Activated naive CD8-positive, alpha-beta T cell (primary cell): ENCODE results near the gene FARSB.
"Not testable (repeated sequence)": the region's sequence is repeated elsewhere in the genome, so short reads cannot be mapped to it uniquely, and the experiment has no call there.

Experiments used
- H3K27ac Mint-ChIP-seq: one replicate; pipeline ENCODE4 v1.8.0; 2021; ENCODE audit warnings: mixed read lengths
- H3K27me3 Mint-ChIP-seq: one replicate; pipeline ENCODE4 v1.8.0; 2021; ENCODE audit warnings: mixed read lengths
- H3K36me3 Mint-ChIP-seq: one replicate; pipeline ENCODE4 v1.8.0; 2021; ENCODE audit warnings: mixed read lengths
- H3K4me1 Mint-ChIP-seq: one replicate; pipeline ENCODE4 v1.8.0; 2021; ENCODE audit warnings: low read depth, mixed read lengths
- H3K4me3 Mint-ChIP-seq: one replicate; pipeline ENCODE4 v1.8.0; 2021; ENCODE audit warnings: mild to moderate bottlenecking, mixed read lengths
- H3K9me3 Mint-ChIP-seq: one replicate; pipeline ENCODE4 v1.8.0; 2021; ENCODE audit warnings: low read depth, mixed read lengths

FARSB gene

DNA sequence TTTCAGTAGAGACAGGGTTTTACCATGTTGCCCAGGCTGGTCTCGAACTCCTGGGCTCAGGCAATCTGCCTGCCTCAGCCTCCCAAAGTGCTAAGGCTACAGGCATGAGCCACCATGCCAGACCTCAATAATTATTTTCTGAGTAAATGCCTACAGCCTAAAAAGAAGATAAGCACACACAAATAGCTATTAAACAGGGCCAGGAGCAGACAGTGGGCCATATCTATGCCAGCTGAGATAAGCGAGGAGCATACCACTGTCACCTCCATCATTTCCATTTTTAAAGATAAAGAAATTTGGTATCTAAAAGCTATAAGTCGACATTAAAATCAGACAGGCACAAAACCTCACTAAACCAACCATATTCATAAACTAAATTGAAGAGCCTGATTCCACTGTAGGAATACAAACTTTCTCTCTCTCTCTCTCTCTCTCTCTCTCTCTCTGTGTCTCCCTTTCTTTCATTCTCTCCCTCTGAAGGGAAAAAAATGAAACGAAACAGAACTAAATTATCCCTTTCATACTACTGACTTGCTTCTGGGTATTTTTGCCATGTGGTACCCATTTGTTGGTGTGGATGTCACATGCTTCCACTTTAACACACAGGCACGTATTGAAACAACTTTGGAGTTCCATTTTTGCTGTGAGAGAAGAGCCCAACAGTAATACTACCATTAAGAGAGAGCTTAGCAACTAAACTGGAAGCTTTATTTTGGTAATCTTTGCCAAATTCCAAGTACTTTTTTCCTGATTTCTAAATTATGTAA, 51.0 kb downstream of the FARSB start:
- Mint-ChIP-seq H3K9me3 (no peaks in the 10 kb centered on the region), H3K27ac (no peak overlapping the region), H3K4me3 (no peak overlapping the region), H3K27me3 (no peaks in the 10 kb centered on the region), H3K4me1 (peaks cover 3% of the 10 kb centered on the region), H3K36me3 (peaks cover 12% of the 10 kb centered on the region)

DNA sequence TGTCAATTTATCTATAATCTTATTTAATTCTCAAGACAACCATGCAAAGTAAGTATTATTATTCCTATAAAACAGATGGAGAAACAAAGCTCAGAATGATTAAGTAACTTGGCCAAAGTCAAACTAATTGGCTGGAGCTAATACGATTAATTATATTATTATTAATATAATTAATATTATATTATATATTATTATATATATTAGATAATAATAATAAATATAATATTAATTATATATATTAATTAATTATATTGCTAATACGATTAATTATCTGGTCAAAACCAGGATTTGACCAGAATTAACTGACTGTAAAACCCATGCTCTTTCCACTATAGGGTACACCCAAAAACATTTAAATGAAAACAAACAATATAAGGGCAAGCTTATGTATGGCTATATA, 52.4 kb downstream of the FARSB start:
- no peak overlapping the region for H3K27ac Mint-ChIP-seq
- H3K36me3 Mint-ChIP-seq, result peaks cover 15% of the 10 kb centered on the region
- H3K4me1 Mint-ChIP-seq, result peaks cover 3% of the 10 kb centered on the region
- no peaks in the 10 kb centered on the region for H3K27me3 Mint-ChIP-seq
- no peak overlapping the region for H3K4me3 Mint-ChIP-seq
- no peaks in the 10 kb centered on the region for H3K9me3 Mint-ChIP-seq

DNA sequence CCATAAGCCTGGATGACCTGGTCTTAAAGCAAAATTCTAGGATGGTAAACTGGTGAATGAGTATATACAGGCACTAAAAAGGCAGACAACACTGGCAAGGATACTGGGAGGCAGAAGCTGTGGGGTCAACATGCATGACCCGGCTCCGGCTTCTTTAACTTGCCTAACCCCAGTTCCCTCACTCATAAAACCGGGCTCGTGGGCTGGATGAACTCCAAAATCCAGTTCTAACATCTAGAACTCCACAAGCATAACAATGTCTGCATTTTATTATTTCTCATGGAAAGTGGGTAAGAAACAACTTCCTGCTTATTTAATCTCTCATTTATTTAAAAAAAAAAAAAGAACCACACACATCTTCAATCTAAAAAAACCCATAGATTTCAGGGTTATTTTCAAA, 57.3 kb downstream of the FARSB start:
- H3K9me3 Mint-ChIP-seq, result no peaks in the 10 kb centered on the region
- H3K4me3 Mint-ChIP-seq, result no peak overlapping the region
- H3K27me3 Mint-ChIP-seq, result no peaks in the 10 kb centered on the region
- no peak overlapping the region for H3K27ac Mint-ChIP-seq
- no peaks in the 10 kb centered on the region for H3K4me1 Mint-ChIP-seq
- H3K36me3 Mint-ChIP-seq, result peaks cover 26% of the 10 kb centered on the region

DNA sequence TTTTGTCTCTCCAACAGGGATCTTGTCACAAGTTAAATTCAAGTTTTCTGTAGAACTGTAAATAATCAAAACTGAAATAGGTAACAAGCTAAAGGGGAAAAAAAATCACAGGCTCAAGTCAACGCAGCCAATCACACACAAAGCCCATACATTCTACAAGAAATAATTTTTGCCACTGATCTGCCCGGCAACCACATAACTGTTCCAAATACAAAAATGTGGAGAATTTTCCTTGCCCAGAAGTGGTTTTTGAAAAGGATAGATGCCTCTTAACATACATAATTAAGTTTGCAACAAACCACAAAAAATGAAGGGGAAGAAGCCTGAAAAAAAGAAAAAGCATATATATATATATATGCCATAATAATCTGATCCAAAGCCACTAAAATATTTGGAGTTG, 60.3 kb downstream of the FARSB start:
- Mint-ChIP-seq H3K27ac (no peak overlapping the region), H3K4me1 (peaks cover 4% of the 10 kb centered on the region), H3K27me3 (no peaks in the 10 kb centered on the region), H3K36me3 (peaks cover 31% of the 10 kb centered on the region), H3K4me3 (no peak overlapping the region), H3K9me3 (no peaks in the 10 kb centered on the region)

GRCh38 chr2:222594679-222595078, 61.2 kb downstream of the FARSB start:
- Mint-ChIP-seq H3K36me3 (peaks cover 31% of the 10 kb centered on the region), H3K4me1 (peaks cover 4% of the 10 kb centered on the region), H3K27me3 (no peaks in the 10 kb centered on the region), H3K4me3 (no peak overlapping the region), H3K9me3 (no peaks in the 10 kb centered on the region), H3K27ac (no peak overlapping the region)

- no peak overlapping the region for H3K27ac Mint-ChIP-seq
- no peaks in the 10 kb centered on the region for H3K9me3 Mint-ChIP-seq
- H3K4me3 Mint-ChIP-seq, result no peak overlapping the region
- H3K4me1 Mint-ChIP-seq, result peaks cover 15% of the 10 kb centered on the region
- H3K36me3 Mint-ChIP-seq, result peaks cover 34% of the 10 kb centered on the region
- H3K27me3 Mint-ChIP-seq, result no peaks in the 10 kb centered on the region
Observed at GRCh38 chr2:222592176-222592575, 63.7 kb downstream of the FARSB start.

GRCh38 chr2:222591661-222592060, 64.2 kb downstream of the FARSB start:
- no peak overlapping the region for H3K27ac Mint-ChIP-seq
- no peak overlapping the region for H3K4me3 Mint-ChIP-seq
- H3K27me3 Mint-ChIP-seq, result no peaks in the 10 kb centered on the region
- no peaks in the 10 kb centered on the region for H3K9me3 Mint-ChIP-seq
- H3K4me1 Mint-ChIP-seq, result peaks cover 19% of the 10 kb centered on the region
- H3K36me3 Mint-ChIP-seq, result peaks cover 38% of the 10 kb centered on the region

GRCh38 chr2:222584589-222584988, 71.3 kb downstream of the FARSB start:
- Mint-ChIP-seq H3K36me3 (peaks cover 27% of the 10 kb centered on the region), H3K4me1 (peaks cover 35% of the 10 kb centered on the region)
- not testable (repeated sequence) for H3K27ac Mint-ChIP-seq, H3K9me3 Mint-ChIP-seq, H3K27me3 Mint-ChIP-seq, H3K4me3 Mint-ChIP-seq

DNA sequence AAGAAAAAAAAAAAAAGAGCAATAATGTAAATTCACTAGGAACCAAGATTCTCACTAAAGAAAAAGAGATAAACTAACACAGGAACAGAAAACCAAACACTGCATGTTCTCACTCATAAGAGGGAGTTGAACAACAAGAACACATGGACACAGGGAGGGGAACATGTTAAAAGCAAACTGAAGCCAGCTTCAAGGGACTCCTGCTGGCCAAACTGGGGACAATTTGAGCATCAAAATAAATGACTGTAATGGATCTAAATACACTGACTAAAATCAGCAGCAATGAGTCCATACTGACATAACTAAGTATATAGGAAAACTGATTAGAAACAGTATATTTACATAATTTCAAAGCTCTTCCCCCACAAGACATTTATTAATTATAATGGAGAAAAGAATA, 73.0 kb downstream of the FARSB start:
- Mint-ChIP-seq H3K27ac (no peak overlapping the region), H3K4me3 (no peak overlapping the region), H3K27me3 (no peaks in the 10 kb centered on the region), H3K4me1 (peaks cover 28% of the 10 kb centered on the region), H3K36me3 (peaks cover 21% of the 10 kb centered on the region), H3K9me3 (no peaks in the 10 kb centered on the region)

DNA sequence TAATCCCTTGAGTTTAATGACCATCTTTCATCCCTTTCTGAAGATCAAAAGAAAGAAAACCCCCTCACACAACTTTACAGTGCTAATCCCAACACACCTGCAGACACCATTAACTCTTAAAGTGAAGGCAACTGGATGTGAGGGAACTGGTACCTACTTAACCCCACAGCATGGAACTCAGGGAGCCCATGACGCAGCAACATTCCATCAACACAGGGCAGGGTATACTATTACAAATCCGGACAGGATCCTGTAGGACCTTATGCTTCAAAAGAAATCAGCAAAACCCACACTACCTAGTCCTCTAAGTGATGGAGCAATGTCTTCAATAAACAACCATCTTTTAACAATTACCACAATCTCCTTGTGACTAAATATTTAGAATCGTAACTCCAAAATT, 78.6 kb downstream of the FARSB start:
- Mint-ChIP-seq H3K9me3 (no peaks in the 10 kb centered on the region), H3K27ac (no peak overlapping the region), H3K27me3 (no peaks in the 10 kb centered on the region), H3K4me1 (peaks cover 19% of the 10 kb centered on the region), H3K4me3 (no peak overlapping the region), H3K36me3 (peaks cover 6% of the 10 kb centered on the region)

DNA sequence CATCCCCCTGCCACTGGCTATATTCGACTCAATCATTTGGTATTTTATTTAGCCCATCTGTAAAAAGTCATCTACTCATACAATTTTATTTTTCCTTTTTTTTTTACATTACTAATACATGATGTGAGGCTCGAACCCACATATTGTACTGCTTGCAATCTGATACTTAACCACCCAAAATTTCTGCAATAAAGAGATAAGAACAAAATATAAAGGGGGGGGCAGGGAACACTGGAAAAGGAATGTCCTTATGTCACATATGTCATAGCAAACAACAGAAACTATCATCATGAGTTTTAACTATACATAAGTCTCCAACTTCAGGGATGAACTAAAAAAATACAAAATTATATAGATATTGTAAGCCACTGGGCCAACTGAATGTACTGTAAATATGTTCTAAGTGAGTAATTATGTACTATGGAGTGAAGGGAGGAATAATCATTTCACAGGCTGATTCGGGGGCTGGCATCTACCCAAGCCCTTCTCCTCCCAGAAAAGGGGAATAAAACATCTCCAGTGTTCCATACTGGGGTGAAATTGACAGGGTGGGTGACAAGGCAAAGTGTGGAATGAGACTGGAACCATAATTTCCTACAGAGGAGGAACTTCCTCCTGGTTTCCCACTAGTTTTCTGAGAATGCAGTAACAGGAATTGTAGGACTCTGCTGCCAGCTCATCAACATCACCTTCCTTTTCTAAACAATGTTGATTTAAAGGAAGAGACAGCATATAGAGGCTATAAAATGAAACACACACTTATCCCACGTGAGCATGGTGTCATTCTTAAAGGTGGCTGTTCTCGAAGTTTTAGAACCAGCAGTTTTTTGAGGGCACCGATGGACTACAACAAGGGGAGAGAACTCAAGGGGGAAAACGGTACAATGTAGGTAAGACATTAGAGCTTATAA, 79.5 kb downstream of the FARSB start:
- H3K36me3 Mint-ChIP-seq, result peaks cover 5% of the 10 kb centered on the region
- no peaks in the 10 kb centered on the region for H3K27me3 Mint-ChIP-seq

DNA sequence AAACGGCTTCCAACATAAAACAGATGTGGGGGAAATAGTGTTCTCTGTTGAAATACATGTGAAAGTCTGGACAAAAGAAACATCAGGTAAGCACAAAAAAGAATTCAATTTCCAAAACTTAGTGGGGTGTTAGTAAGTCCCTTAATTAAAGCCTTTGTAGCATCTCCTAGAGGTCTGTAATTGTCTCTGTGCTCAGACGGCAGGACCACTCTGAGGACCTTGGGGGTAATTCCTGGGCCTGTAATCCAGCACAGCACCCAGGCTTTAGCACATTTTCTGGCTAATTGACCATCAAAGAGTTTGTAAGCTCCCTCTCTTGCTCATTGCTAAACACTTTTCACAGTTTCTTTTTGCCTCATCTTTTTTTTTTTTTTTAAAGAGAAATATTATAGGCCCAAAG, 80.3 kb downstream of the FARSB start:
- Mint-ChIP-seq H3K4me1 (peaks cover 15% of the 10 kb centered on the region), H3K27ac (no peak overlapping the region), H3K9me3 (no peaks in the 10 kb centered on the region), H3K4me3 (no peak overlapping the region), H3K27me3 (no peaks in the 10 kb centered on the region), H3K36me3 (peaks cover 8% of the 10 kb centered on the region)

More for the DNA sequence above, 79.5 kb downstream of the FARSB start:
- Mint-ChIP-seq H3K9me3 (no peaks in the 10 kb centered on the region), H3K27ac (no peak overlapping the region), H3K4me1 (peaks cover 15% of the 10 kb centered on the region), H3K4me3 (no peak overlapping the region)

- Mint-ChIP-seq H3K4me1 (peaks cover 15% of the 10 kb centered on the region), H3K9me3 (no peaks in the 10 kb centered on the region), H3K27ac (peak overlapping the region; percentile 41), H3K36me3 (peaks cover 17% of the 10 kb centered on the region), H3K27me3 (no peaks in the 10 kb centered on the region), H3K4me3 (no peak overlapping the region)
Observed at GRCh38 chr2:222572751-222573174, 83.1 kb downstream of the FARSB start.

GRCh38 chr2:222572264-222572721, 83.6 kb downstream of the FARSB start:
- no peak overlapping the region for H3K4me3 Mint-ChIP-seq
- peaks cover 19% of the 10 kb centered on the region for H3K36me3 Mint-ChIP-seq
- H3K27me3 Mint-ChIP-seq, result no peaks in the 10 kb centered on the region
- no peaks in the 10 kb centered on the region for H3K9me3 Mint-ChIP-seq
- H3K4me1 Mint-ChIP-seq, result peaks cover 13% of the 10 kb centered on the region
- H3K27ac Mint-ChIP-seq, result peak overlapping the region; percentile 41

GRCh38 chr2:222569826-222570225, 86.1 kb downstream of the FARSB start:
- Mint-ChIP-seq H3K36me3 (peaks cover 28% of the 10 kb centered on the region), H3K4me3 (no peak overlapping the region), H3K9me3 (no peaks in the 10 kb centered on the region), H3K27me3 (no peaks in the 10 kb centered on the region), H3K27ac (no peak overlapping the region), H3K4me1 (peaks cover 13% of the 10 kb centered on the region)
